Skeletal muscle satellite cell (primary cell): Measurements from ENCODE around the gene ZNF549.

Source experiments
- H3K27me3 ChIP-seq: 2 replicates; pipeline ENCODE4 v1.7.0; 2013; ENCODE audit warnings: low read length; ENCODE audit not compliant: control insufficient read depth, insufficient read depth
- H3K36me3 ChIP-seq: 2 replicates; pipeline ENCODE4 v1.7.0; 2013; ENCODE audit warnings: mild to moderate bottlenecking, control low read depth, low read length; ENCODE audit not compliant: insufficient read depth
- H3K4me1 ChIP-seq: 2 replicates; pipeline ENCODE4 v1.7.0; 2013; ENCODE audit warnings: low read length; ENCODE audit not compliant: control insufficient read depth, insufficient read depth
- H3K4me2 ChIP-seq: 2 replicates; pipeline ENCODE4 v1.7.0; 2013; ENCODE audit warnings: mild to moderate bottlenecking, low read length
- H3K4me3 ChIP-seq: 2 replicates; pipeline ENCODE4 v1.7.0; 2013; ENCODE audit warnings: low read length
- H3K9ac ChIP-seq: 2 replicates; pipeline ENCODE4 v1.7.0; 2013; ENCODE audit warnings: mild to moderate bottlenecking, low read depth, low read length, moderate library complexity
- H3K9me3 ChIP-seq: replicated peaks from 2 replicates; pipeline ENCODE4 v1.7.0; 2013; ENCODE audit warnings: mild to moderate bottlenecking, control low read depth, low read length

The ZNF549 gene

GRCh38 chr19:57537953-57538547 lies 10.9 kb downstream of the ZNF549 start:
- Histone ChIP-seq H3K36me3 (peaks cover 82% of the 10 kb centered on the region), H3K4me3 (no peak overlapping the region)

DNA sequence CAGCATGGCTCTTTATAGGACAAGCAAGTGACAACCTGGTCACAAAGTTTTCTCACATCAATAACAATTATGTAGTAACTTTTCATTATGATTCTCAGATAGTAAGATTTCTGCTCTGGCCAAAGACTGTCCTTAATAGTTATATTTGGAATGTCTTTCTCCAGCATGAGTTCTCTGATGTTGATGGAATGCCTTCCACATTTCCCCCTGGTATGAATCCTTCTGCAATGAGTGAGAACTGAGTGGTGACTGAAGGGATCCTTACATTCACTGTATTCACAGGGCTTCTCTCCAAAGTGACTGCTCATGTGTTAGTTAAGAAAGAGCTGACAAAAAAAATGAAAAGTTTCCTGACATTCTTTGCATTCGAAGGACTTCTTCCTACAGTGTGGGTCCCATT lies 19.4 kb downstream of the ZNF549 start:
- Histone ChIP-seq H3K36me3 (peaks cover 91% of the 10 kb centered on the region), H3K27me3 (no peaks in the 10 kb centered on the region), H3K9ac (no peak overlapping the region), H3K4me3 (no peak overlapping the region), H3K4me1 (no peaks in the 10 kb centered on the region), H3K9me3 (peaks cover 57% of the 10 kb centered on the region), H3K4me2 (no peak overlapping the region)

More at GRCh38 chr19:57537953-57538547, 10.9 kb downstream of the ZNF549 start:
- Histone ChIP-seq H3K27me3 (no peaks in the 10 kb centered on the region), H3K9me3 (peaks cover 68% of the 10 kb centered on the region), H3K4me1 (no peaks in the 10 kb centered on the region), H3K9ac (no peak overlapping the region), H3K4me2 (no peak overlapping the region)

DNA sequence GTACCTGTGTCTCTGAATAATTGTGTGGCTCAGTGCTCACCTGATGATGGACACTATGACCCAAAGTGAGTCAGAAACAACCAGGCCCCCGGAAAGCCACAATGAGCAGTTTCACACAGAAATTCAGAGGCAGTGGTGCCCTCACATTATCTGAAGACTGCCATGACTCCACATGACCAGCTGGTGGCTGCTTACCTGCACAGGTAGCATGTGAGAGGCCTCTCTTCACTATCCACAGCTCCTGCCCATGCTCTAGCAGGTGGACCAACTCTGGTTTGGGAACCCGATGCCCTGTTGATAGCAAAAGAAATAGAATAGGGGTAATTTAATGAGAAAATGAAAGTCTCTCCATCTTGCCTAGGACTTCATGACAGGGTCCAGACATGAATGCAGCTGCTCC lies 25.3 kb downstream of the ZNF549 start:
- H3K36me3 ChIP-seq, result peaks cover 86% of the 10 kb centered on the region
- H3K9me3 ChIP-seq, result peaks cover 12% of the 10 kb centered on the region
- H3K4me2 ChIP-seq, result no peak overlapping the region
- H3K27me3 ChIP-seq, result no peaks in the 10 kb centered on the region
- H3K4me3 ChIP-seq, result no peak overlapping the region
- H3K9ac ChIP-seq, result no peak overlapping the region
- H3K4me1 ChIP-seq, result no peaks in the 10 kb centered on the region

DNA sequence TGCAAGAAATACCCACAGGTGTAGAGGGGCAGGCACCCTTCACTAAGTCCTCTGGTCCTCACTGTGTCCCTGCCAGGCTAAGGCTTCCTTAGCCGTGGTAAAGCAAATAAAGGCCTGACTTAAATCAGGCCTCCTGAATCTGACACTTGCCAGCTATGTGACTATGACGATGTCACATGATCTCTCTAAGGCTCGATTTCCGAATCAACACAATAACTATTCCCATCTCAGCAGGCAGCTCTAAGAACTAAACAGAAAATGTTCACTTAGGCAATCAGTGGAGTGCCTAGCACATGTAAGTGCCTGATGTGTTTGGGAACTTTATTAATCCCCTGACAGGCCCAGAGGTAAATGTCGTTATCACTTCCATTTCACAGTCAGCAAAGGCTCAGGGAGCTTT lies 30.5 kb downstream of the ZNF549 start:
- Histone ChIP-seq H3K9me3 (peaks cover 6% of the 10 kb centered on the region), H3K4me1 (peaks cover 17% of the 10 kb centered on the region), H3K4me2 (peak overlapping the region; percentile 91), H3K9ac (no peak overlapping the region), H3K36me3 (peaks cover 38% of the 10 kb centered on the region), H3K27me3 (no peaks in the 10 kb centered on the region), H3K4me3 (no peak overlapping the region)

GRCh38 chr19:57558525-57558924 lies 31.4 kb downstream of the ZNF549 start:
- H3K4me3 ChIP-seq, result peak overlapping the region; percentile 90
- H3K4me1 ChIP-seq, result peaks cover 17% of the 10 kb centered on the region
- H3K4me2 ChIP-seq, result peak overlapping the region; percentile 91
- H3K27me3 ChIP-seq, result no peaks in the 10 kb centered on the region
- peaks cover 6% of the 10 kb centered on the region for H3K9me3 ChIP-seq
- peaks cover 29% of the 10 kb centered on the region for H3K36me3 ChIP-seq
- H3K9ac ChIP-seq, result peak overlapping the region; percentile 85

GRCh38 chr19:57559008-57559403 lies 31.9 kb downstream of the ZNF549 start:
- peak overlapping the region; percentile 85 for H3K9ac ChIP-seq
- H3K4me3 ChIP-seq, result peak overlapping the region; percentile 90
- peaks cover 6% of the 10 kb centered on the region for H3K9me3 ChIP-seq
- peaks cover 17% of the 10 kb centered on the region for H3K4me1 ChIP-seq
- no peaks in the 10 kb centered on the region for H3K27me3 ChIP-seq
- peak overlapping the region; percentile 91 for H3K4me2 ChIP-seq
- peaks cover 24% of the 10 kb centered on the region for H3K36me3 ChIP-seq

DNA sequence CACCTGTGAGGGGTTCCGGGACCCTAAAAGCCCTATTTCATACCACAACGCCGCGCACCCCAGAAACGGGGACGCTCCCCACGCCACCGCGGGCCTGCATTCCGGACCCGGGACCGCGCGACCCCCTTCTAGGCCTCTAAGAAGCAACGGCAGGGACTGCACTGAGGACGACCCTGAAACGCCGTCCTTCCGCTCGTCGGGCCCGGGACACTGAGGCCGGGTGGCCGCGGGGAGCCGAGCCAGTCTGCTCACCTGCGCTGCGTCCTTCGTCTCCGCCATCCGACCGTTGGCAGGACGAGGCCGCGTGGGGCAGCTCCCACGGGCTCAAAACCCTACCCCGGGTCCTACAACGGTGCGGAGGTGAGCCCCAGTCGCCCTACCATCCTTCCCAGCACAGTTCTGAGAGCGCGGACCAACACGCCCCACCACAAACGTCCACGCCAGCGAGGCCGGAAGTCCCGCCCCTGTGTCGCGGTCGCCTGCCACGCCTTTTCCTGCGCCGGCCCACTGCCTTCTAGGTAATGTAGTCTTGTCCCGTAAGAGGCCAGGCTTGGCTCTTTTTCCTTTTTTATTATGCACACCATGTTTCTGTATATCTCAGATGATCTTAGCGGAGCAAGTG lies 32.4 kb downstream of the ZNF549 start, which contains the start of gene ZNF550:
Gene ZNF550 (minus strand): TSS at position 460 of the 622 bp plus-strand sequence. CDS start 181 bp downstream, at position 279.
- peaks cover 17% of the 10 kb centered on the region for H3K4me1 ChIP-seq
- H3K4me2 ChIP-seq, result peak within 1 kb of the TSS; percentile 91
- H3K4me3 ChIP-seq, result peak within 1 kb of the TSS; percentile 90
- peak within 1 kb of the TSS; percentile 85 for H3K9ac ChIP-seq
- H3K9me3 ChIP-seq, result peaks cover 6% of the 10 kb centered on the region
- H3K27me3 ChIP-seq, result no peaks in the 10 kb centered on the region
- peaks cover 19% of the 10 kb centered on the region for H3K36me3 ChIP-seq

DNA sequence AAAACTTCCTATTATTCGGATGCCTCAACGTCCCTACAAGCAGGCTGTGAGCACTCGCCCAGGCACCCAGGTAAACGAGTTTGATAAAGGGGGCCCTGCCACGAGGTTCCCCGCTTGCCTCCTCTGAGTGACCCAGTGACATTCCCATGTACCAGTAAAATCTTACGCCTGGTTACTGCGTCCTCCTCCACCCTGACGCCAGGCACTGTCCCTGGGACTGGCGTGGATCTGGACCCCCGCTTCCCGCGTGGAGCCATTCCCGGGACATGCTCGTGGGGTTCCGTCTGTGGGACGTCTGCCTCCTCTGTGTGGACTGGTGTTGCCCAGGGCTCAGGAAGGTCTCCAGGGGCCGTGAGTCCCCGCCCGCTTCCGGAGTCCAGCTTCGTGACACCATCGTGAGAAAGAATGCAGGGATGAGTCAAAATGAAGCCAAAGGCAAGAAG lies 32.9 kb downstream of the ZNF549 start:
- peak overlapping the region; percentile 90 for H3K4me3 ChIP-seq
- H3K9me3 ChIP-seq, result peaks cover 6% of the 10 kb centered on the region
- peaks cover 17% of the 10 kb centered on the region for H3K4me1 ChIP-seq
- H3K36me3 ChIP-seq, result peaks cover 14% of the 10 kb centered on the region
- no peaks in the 10 kb centered on the region for H3K27me3 ChIP-seq
- peak overlapping the region; percentile 85 for H3K9ac ChIP-seq
- H3K4me2 ChIP-seq, result peak overlapping the region; percentile 91

DNA sequence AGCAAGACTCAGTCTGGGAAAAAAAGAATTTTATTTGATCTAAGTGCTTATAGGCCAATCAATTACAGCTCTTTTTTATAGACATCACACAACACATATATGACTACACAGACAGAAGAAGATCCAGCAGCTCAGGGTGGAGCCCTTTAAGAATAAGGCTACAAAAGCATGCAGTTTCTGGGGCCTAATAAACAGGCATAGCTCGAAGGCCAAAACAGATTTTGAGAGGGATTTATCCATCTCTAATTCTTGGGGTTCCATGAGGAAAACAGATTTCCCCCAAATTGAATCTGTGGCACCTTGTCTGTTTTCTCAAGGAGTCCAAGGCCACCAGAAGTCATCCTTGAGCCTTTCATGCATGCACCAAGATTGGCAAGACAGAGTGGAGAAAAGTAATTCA lies 36.4 kb downstream of the ZNF549 start:
- no peak overlapping the region for H3K4me2 ChIP-seq
- peaks cover 10% of the 10 kb centered on the region for H3K4me1 ChIP-seq
- H3K27me3 ChIP-seq, result no peaks in the 10 kb centered on the region
- H3K9ac ChIP-seq, result no peak overlapping the region
- H3K36me3 ChIP-seq, result no peaks in the 10 kb centered on the region
- no peak overlapping the region for H3K4me3 ChIP-seq
- H3K9me3 ChIP-seq, result peaks cover 22% of the 10 kb centered on the region

DNA sequence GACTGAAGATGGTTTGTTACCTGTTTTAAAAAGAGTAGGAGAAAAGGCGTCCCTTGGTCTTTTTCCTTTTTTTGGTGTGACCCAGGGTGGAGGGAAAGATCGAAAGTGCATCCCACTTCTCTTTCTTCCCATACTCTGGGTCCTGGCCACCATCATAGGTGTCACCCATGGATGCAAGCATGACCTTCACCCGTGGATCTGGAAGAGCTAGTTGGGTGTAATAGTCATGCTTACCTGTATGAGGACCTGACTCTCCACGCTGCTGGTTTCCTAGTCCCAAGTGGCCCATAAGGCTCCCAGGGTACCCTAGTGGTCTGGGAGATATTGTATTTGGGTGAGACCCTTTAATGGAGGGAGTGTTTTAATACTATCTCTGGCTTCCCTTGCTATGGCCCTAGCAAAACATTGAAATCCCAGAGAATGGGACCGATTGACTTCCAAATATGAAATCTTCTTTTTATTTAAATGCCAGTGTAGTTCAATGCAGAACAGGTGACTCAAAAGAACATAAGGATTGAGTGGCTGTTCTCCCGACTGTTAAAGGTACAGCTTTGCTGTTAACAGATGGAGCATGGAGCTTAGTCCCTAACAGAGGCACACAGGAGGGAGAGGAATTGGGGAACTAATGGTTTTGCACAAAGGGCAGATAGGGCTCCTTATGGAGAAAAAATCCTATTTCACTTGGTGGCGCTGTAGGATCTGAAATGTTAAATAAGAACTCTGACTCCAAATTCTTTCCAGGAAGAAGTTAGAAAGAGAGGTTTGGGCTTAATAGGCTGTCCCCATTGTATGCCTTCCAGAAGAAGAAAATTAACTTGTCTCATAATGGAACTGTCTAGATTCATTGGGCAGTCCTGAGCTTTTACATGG lies 39.5 kb downstream of the ZNF549 start:
- Histone ChIP-seq H3K4me1 (no peaks in the 10 kb centered on the region), H3K9ac (no peak overlapping the region), H3K36me3 (peaks cover 6% of the 10 kb centered on the region), H3K4me2 (no peak overlapping the region), H3K27me3 (no peaks in the 10 kb centered on the region), H3K9me3 (peaks cover 33% of the 10 kb centered on the region), H3K4me3 (no peak overlapping the region)

GRCh38 chr19:57570707-57571106 lies 43.6 kb downstream of the ZNF549 start:
- H3K4me2 ChIP-seq, result no peak overlapping the region
- no peak overlapping the region for H3K4me3 ChIP-seq
- H3K36me3 ChIP-seq, result peaks cover 47% of the 10 kb centered on the region
- peaks cover 70% of the 10 kb centered on the region for H3K9me3 ChIP-seq
- H3K27me3 ChIP-seq, result no peaks in the 10 kb centered on the region
- H3K4me1 ChIP-seq, result no peaks in the 10 kb centered on the region
- no peak overlapping the region for H3K9ac ChIP-seq
